ENCODE measurements around the gene DTNBP1.

DTNBP1 gene

GRCh38 chr6:15627821-15628220, 35.0 kb downstream of the DTNBP1 start:
- no peak for DNase-seq (ENCODE audit: low read depth, low spot score)
- in situ Hi-C loops (cut with HindIII; ENCODE audit: low sequenced_read_pairs): no loop called here
- TF ChIP-seq, protein P1, sequence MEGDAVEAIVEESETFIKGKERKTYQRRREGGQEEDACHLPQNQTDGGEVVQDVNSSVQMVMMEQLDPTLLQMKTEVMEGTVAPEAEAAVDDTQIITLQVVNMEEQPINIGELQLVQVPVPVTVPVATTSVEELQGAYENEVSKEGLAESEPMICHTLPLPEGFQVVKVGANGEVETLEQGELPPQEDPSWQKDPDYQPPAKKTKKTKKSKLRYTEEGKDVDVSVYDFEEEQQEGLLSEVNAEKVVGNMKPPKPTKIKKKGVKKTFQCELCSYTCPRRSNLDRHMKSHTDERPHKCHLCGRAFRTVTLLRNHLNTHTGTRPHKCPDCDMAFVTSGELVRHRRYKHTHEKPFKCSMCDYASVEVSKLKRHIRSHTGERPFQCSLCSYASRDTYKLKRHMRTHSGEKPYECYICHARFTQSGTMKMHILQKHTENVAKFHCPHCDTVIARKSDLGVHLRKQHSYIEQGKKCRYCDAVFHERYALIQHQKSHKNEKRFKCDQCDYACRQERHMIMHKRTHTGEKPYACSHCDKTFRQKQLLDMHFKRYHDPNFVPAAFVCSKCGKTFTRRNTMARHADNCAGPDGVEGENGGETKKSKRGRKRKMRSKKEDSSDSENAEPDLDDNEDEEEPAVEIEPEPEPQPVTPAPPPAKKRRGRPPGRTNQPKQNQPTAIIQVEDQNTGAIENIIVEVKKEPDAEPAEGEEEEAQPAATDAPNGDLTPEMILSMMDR (IDR thresholded peaks at IDR 0.05; ENCODE audit: low read depth, low read length): no peak
- H3K4me3 ChIP-seq (ENCODE audit: low read depth, low read length): no peak overlapping the region

DNA sequence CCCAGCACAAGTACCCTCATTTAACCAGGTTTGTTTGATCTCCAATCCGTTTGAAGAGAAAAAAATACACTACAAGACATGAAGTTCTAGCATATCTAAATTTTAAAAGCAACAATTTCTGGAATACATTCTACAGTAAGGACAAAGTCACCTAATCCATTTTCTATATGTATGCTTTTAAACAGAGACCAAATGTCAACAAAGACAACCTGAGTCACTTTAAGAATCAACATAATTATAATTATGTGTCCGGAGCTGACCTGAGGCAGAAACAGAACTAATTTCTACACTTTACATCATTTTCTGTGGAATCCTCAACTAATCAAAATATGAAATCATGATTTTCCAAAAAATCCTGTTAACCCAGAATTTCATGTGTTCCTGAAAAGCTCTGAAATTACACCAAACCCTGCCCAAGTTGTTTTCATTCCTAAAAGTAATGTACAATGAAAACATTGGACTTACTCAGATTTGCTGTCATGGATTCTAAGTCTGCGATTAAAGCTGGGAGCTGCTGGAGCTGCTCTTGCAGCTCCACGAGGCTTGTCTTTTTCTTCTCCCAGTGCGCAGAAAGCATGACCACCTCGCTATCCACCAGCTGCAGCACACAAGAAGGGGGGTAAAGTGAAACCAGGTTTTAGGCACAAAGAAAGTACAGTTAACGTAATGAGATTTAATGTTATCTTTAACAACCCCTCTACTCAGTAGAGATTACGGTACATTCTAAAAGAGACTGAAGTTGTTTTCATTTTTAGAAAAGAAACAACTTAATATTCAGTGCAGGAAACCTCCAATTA, 35.8 kb downstream of the DTNBP1 start:
- no peak overlapping the region for H3K4me3 ChIP-seq (ENCODE audit: low read depth, low read length)
- in situ Hi-C loops (cut with HindIII; ENCODE audit: low sequenced_read_pairs): no loop called here
- no peak for DNase-seq (ENCODE audit: low read depth, low spot score)
- TF ChIP-seq, protein P1 (IDR thresholded peaks at IDR 0.05; ENCODE audit: low read depth, low read length): no peak

DNA sequence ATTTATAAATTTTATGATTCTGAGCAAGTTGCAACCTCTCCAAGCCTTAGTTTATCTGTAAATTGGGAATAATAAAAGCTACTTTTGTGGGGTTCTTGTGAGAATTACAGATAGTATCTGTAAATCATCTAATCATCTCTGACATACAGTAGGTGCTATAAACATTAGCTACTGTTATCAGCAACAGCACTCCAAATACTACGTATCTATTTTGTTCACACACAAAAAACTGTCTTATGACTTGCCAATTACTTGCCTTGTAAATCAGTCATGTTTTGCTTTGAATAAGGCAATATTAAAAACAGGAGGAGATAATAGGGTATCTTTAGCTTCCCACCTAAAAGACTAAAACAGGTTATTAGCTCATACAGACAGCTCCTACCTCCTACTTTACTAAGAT, 36.7 kb downstream of the DTNBP1 start:
- in situ Hi-C loops (cut with HindIII; ENCODE audit: low sequenced_read_pairs): no loop called here
- H3K4me3 ChIP-seq (ENCODE audit: low read depth, low read length): no peak overlapping the region
- TF ChIP-seq, protein P1 (IDR thresholded peaks at IDR 0.05; ENCODE audit: low read depth, low read length): no peak
- no peak for DNase-seq (ENCODE audit: low read depth, low spot score)

DNA sequence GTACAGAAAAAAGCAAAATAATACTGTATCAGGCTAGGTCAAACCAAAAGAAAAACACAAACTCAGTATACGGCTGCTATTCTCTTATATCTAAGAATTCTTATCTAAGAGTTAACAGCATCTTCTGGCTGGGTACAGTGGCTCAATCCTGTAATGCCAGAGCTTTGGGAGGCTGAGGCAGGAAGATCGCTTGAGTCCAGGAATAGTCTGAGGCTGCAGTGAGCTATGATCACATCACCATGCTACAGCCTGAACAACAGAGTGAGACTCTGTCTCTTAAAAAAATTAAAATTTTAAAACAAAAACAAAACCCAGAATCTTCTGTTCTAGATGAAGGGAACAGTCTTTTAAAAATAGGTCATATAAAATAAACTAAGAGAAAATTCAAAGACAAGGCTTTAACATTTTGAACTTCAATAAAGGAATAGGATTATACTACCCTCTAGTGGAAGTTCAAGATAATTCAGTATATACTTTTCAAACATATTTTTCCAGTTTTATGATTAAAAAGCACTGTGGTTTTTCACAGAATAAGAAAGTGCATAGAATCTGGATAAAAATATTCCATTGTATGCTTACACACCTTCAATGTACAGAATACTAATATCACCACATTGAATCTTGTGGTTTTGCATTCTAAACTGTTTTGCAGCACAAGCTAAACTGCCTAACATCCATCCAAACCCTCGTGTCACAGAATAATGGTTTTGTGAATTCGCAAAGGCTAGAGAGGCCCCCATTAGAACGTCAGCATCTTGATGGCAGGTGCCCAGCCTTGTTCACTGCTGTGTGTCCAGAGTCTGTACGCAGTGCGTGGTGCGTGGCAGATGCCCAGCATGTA, 39.3 kb downstream of the DTNBP1 start:
- no peak overlapping the region for H3K4me3 ChIP-seq (ENCODE audit: low read depth, low read length)
- in situ Hi-C loops (cut with HindIII; ENCODE audit: low sequenced_read_pairs): no loop called here
- TF ChIP-seq, protein P1 (IDR thresholded peaks at IDR 0.05; ENCODE audit: low read depth, low read length): peak; percentile 18
- peak; percentile 50 for DNase-seq (ENCODE audit: low read depth, low spot score)

DNA sequence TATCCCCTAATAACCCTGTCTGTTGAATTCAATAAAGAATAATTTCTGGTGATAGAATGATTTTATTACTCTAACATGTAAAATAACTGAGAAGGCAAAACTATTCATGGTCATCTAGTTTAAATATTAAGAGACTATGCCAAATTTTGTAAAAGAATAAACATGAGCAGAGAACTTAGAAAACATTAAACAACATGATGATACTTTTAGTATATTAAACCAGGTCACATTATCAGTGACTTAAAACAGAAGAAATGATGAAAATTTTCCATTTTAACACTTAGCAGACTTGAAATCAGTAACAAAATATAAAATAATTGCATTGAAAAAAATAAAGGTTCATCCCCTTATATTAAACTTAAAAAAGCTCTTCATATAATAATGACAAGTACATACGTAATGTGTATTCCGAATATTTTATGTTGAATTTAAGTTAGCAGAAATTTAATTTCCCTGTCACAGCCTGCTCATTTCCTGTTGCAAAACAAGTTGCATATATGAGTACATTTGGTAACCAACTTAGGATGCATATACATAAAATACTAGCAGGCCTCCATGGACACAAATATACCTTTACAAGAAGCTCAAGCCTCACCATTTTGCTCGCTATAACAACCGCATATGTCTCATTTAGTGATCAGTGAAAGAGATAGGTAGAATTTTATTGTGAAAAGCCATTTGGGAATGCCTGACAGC, 40.6 kb downstream of the DTNBP1 start:
- in situ Hi-C loops (cut with HindIII; ENCODE audit: low sequenced_read_pairs): no loop called here
- no peak for DNase-seq (ENCODE audit: low read depth, low spot score)
- no peak overlapping the region for H3K4me3 ChIP-seq (ENCODE audit: low read depth, low read length)
- TF ChIP-seq, protein P1 (IDR thresholded peaks at IDR 0.05; ENCODE audit: low read depth, low read length): no peak
